Stomach (tissue), 4 donors: ENCODE measurements around the gene ERC2.

Experiments used
- POLR2A ChIP-seq, 4 donors: fragments of 450-650 bp; IDR thresholded peaks; one replicate each; pipeline ENCODE4 v1.6.1; 2016; ENCODE audit warnings: antibody characterized with exemption in 4 of 4, control low read depth in 2 of 4, mild to moderate bottlenecking in 1 of 4, moderate library complexity in 1 of 4
- TF ChIP-seq, protein P1 (sequence below), 7 experiments: fragments of 450-650 bp in 4 of 7; fragments of 200-600 bp in 3 of 7; sonication (generic) in 3 of 7; IDR thresholded peaks; one replicate each; pipeline ENCODE4 v1.5.1; 2016 to 2019; ENCODE audit warnings: antibody characterized with exemption in 7 of 7, control low read depth in 2 of 7, mild to moderate bottlenecking in 1 of 7

DNA sequence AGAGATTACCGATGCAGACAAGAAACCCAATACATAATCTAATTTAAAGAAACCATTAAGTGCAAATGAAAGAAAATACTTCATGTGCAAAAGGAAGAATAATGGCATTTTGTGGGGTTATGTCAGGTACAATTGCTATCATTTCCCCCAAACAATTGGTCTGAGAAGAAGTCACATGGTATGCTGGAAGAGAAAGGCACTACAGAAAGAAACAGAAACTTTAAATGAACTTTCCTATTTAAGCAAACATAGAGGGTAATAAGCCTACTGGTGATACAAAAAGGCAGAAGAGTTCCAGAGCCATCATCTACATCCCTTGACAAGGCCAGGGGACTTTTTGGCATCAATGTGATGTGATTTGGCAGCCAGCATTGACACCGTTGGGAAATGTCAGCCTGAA lies 678.8 kb downstream of the ERC2 start:
- TF ChIP-seq POLR2A (IDR thresholded peaks at IDR 0.05): no peak
- TF ChIP-seq, protein P1, sequence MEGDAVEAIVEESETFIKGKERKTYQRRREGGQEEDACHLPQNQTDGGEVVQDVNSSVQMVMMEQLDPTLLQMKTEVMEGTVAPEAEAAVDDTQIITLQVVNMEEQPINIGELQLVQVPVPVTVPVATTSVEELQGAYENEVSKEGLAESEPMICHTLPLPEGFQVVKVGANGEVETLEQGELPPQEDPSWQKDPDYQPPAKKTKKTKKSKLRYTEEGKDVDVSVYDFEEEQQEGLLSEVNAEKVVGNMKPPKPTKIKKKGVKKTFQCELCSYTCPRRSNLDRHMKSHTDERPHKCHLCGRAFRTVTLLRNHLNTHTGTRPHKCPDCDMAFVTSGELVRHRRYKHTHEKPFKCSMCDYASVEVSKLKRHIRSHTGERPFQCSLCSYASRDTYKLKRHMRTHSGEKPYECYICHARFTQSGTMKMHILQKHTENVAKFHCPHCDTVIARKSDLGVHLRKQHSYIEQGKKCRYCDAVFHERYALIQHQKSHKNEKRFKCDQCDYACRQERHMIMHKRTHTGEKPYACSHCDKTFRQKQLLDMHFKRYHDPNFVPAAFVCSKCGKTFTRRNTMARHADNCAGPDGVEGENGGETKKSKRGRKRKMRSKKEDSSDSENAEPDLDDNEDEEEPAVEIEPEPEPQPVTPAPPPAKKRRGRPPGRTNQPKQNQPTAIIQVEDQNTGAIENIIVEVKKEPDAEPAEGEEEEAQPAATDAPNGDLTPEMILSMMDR (IDR thresholded peaks at IDR 0.05): no peak
